ENCODE measurements around the gene NID1. TPM values are rescaled to one million over a fixed set of nuclear protein-coding genes. Genes with fewer than 3 reads are reported as not detected.
A peak's percentile ranks its signal among the peaks of the same experiment; 100 is the strongest.

The NID1 gene
- total RNA-seq, 1 donor from 2014 or later = 51.2 TPM

- no peak for ATAC-seq (ENCODE audit: poor library complexity)
- intact Hi-C loops (cut with DNase I) = no loop called here
- DNase-seq = no peak
These were observed 111.1 kb downstream of the NID1 start for GRCh38 chr1:235953801-235954200.

- ATAC-seq (ENCODE audit: poor library complexity) (no peak), DNase-seq (no peak)
These were observed 111.8 kb downstream of the NID1 start for GRCh38 chr1:235952950-235953615.

GRCh38 chr1:235951661-235952060 lies 113.2 kb downstream of the NID1 start:
- DNase-seq = no peak
- intact Hi-C loops (cut with DNase I) = no loop called here
- no peak for ATAC-seq (ENCODE audit: poor library complexity)

More at GRCh38 chr1:235952950-235953615, 111.8 kb downstream of the NID1 start:
- intact Hi-C loops (cut with DNase I) = no loop called here

GRCh38 chr1:235950318-235950717 lies 114.6 kb downstream of the NID1 start:
- no peak for DNase-seq
- intact Hi-C loops (cut with DNase I) = no loop called here

GRCh38 chr1:235948774-235949427 lies 116.0 kb downstream of the NID1 start:
- no peak for ATAC-seq (ENCODE audit: poor library complexity)
- intact Hi-C loops (cut with DNase I) = no loop called here
- DNase-seq = no peak

More at GRCh38 chr1:235950318-235950717, 114.6 kb downstream of the NID1 start:
- ATAC-seq (ENCODE audit: poor library complexity) = no peak

- ATAC-seq (ENCODE audit: poor library complexity) (no peak), DNase-seq (no peak)
- intact Hi-C loops (cut with DNase I) = no loop called here
These were observed 116.9 kb downstream of the NID1 start for GRCh38 chr1:235947989-235948388.

- DNase-seq = no peak
- intact Hi-C loops (cut with DNase I) = no loop called here
- peak; percentile 57 for ATAC-seq (ENCODE audit: poor library complexity)
These were observed 118.3 kb downstream of the NID1 start for GRCh38 chr1:235946571-235946981.

- ATAC-seq (ENCODE audit: poor library complexity) = peak; percentile 53
- intact Hi-C loops (cut with DNase I) = no loop called here
- peak; percentile 53 for DNase-seq
These were observed 118.9 kb downstream of the NID1 start for GRCh38 chr1:235945775-235946570.

- intact Hi-C loops (cut with DNase I) = no loop called here
- ATAC-seq (ENCODE audit: poor library complexity) = no peak
- DNase-seq = no peak
These were observed 121.2 kb downstream of the NID1 start for GRCh38 chr1:235943581-235944114.

GRCh38 chr1:235942979-235943575 lies 121.8 kb downstream of the NID1 start:
- DNase-seq (no peak), ATAC-seq (ENCODE audit: poor library complexity) (no peak)
- intact Hi-C loops (cut with DNase I) = no loop called here

- intact Hi-C loops (cut with DNase I) = no loop called here
- DNase-seq (no peak), ATAC-seq (ENCODE audit: poor library complexity) (no peak)
These were observed 122.3 kb downstream of the NID1 start for GRCh38 chr1:235942625-235942934.

- intact Hi-C loops (cut with DNase I) = no loop called here
- DNase-seq = no peak
- peak; percentile 18 for ATAC-seq (ENCODE audit: poor library complexity)
These were observed 122.8 kb downstream of the NID1 start for GRCh38 chr1:235941876-235942624.

GRCh38 chr1:235940285-235940684 lies 124.6 kb downstream of the NID1 start:
- intact Hi-C loops (cut with DNase I) = no loop called here
- ATAC-seq (ENCODE audit: poor library complexity) = peak; percentile 8
- DNase-seq = no peak

GRCh38 chr1:235939480-235939775 lies 125.5 kb downstream of the NID1 start:
- ATAC-seq (ENCODE audit: poor library complexity) (no peak), DNase-seq (no peak)
- intact Hi-C loops (cut with DNase I) = no loop called here

GRCh38 chr1:235938709-235939479 lies 126.0 kb downstream of the NID1 start:
- intact Hi-C loops (cut with DNase I) = no loop called here
- ATAC-seq (ENCODE audit: poor library complexity) = peak; percentile 63

GRCh38 chr1:235937123-235937522 lies 127.8 kb downstream of the NID1 start:
- intact Hi-C loops (cut with DNase I) = no loop called here
- DNase-seq (no peak), ATAC-seq (ENCODE audit: poor library complexity) (no peak)

More at GRCh38 chr1:235938709-235939479, 126.0 kb downstream of the NID1 start:
- DNase-seq = no peak

- DNase-seq (no peak), ATAC-seq (ENCODE audit: poor library complexity) (no peak)
- intact Hi-C loops (cut with DNase I) = no loop called here
These were observed 129.4 kb downstream of the NID1 start for GRCh38 chr1:235935235-235936225.
